ENCODE measurements around the gene SPTLC2.
A peak's percentile ranks its signal among the peaks of the same experiment; 100 is the strongest.

Gene SPTLC2

DNA sequence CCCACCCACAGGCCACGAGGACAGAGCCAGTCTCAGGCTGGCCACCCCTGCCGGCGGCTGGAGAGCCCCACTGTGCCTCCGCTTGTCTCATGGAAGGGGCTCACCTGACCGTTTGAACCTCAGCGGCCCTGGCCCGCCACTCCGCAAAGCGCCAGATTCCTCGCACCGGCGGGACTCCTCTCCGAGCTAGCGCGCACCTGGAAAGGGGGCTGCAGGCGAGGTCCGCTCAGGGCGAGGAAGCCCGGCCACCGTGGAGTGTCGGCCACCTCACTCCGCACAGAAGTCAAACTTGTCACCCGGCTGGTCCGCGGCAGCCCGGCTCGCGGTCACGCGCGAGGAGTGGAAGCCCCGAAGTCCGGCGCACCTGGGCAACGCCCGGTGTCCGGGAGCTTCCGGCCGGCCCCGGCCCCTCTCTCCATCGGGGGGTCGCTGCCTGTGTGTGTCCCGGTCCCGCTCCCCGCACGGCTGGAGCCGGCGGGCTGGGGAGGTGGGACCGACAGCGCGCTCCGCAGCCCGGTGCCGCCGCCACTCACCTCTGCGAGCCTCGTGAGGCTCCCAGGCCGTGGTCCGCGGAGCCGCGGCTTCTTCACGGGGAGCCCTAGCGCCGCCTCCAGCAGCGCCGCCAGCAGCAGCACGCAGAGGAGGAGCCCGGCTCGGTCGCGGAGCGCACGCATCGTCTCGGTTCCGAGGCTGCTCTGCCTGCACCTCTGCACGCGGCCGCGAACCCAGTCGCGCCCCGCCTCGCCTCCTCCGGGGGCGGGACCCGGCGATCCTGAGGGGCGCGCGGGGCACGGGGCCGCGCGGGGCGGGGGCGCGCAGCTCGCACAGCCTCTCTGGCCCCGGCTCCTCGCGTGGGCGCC lies 118.1 kb downstream of the SPTLC2 start, which contains the start of gene ISM2:
Gene ISM2 (minus strand): TSS at position 697 of the 860 bp plus-strand sequence. CDS start 23 bp downstream, at position 674.
- peak; percentile 60 for DNase-seq

DNA sequence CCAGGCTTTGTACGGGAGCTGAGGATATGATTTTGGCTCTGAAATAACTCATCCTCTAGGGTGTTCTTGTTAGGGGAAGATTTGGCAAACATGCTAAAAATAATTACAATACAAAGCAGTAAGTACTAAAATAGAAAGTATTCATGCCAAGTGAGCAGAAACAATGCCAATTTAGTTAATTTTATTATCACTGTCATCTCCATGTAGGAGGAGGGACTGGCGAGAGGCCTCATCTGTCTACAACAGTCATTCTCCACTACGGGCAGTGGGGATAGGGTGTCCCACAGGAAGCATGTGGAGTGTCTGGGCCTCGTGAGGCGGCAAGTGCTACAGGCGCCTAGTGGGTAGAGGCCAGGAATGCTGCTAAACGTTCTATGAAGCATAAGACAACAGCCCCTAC lies 121.1 kb downstream of the SPTLC2 start:
- DNase-seq, result no peak

DNA sequence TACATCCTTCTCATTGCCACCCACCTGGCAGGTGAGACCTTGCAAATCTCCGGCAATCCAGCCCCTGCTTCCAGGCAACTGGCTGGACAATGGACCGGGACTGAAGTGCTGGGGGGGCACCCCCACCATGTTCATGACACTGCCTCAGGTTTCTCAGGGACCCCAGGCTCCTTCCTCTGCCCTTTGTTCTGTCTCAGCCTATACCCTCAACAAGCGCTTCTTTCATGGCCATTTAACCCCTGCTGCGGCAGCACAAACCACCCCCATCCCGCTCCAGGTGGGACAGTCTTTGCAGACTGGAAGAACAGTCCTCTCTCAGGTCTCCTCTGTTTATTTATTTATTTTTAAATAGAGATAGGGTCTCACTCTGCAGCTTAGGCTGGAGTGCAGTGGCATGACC lies 125.4 kb downstream of the SPTLC2 start:
- no peak for DNase-seq

DNA sequence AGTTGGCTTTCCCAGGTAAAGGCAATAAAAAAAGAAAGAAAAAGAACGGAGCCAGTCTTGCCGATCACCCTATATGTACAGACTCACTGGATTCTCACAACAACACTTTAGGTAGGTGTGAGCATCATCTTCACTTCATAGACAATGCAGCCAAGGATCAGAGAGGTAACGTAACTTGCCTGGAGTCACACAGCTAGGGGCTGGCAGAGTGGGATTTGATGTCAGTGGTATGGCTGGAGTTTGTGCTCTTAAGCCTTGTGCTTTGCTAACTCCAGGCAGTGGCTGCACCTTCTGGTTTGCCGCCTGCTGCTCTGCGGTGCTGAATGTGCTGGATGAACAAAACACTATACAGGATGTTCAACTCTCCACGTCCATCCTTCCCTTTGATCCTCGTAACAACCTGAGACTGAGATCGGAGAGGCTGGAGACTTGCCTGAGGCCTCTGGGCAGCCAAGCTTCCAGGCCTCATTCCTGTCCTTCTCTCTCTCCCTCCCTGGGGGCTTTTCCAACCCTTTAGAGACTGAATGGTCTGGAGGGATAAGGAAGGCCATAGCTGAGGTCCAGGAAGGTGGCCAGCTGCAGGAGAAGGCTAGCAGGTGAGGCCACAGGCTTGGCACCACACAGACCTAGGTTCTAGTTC lies 126.0 kb downstream of the SPTLC2 start:
- DNase-seq, result no peak

DNA sequence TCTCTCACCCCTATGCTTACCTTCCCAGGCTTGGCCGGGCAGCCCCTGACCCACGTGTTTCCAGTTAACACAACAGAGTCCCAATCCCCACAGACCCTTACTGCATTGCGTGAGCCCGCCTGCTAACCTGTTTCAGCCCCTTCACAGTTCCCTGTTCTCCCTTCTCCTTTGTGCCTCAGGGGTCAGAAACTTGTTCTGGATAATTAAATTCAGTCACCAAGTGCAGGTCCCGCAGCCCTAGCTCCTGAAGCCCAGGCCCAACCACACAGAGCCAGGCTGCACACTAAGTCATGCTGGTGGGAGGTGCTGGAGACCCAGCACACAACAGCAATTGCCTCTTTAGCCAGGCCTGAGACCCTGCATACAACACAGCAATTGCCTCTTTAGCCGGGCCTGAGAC lies 127.4 kb downstream of the SPTLC2 start:
- DNase-seq, result no peak

DNA sequence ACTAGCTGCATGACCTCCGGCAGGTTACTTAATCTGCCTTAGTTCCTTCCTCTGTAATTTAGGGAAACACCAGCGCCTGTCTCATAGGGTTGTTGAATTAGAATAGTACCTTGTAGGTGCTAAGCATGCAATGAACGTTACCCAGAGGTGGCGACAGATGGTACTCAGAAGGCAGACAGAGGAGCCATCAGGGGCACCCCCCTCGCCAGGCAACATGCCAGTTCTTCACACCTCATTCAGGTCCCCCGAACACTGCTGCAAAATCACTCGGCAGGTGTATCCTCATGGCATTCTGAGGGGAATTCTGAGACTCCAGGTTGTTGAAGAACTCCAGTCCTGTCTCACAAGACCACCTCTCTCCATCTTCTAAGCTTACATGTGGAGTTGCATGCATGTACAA lies 127.9 kb downstream of the SPTLC2 start:
- DNase-seq, result no peak

DNA sequence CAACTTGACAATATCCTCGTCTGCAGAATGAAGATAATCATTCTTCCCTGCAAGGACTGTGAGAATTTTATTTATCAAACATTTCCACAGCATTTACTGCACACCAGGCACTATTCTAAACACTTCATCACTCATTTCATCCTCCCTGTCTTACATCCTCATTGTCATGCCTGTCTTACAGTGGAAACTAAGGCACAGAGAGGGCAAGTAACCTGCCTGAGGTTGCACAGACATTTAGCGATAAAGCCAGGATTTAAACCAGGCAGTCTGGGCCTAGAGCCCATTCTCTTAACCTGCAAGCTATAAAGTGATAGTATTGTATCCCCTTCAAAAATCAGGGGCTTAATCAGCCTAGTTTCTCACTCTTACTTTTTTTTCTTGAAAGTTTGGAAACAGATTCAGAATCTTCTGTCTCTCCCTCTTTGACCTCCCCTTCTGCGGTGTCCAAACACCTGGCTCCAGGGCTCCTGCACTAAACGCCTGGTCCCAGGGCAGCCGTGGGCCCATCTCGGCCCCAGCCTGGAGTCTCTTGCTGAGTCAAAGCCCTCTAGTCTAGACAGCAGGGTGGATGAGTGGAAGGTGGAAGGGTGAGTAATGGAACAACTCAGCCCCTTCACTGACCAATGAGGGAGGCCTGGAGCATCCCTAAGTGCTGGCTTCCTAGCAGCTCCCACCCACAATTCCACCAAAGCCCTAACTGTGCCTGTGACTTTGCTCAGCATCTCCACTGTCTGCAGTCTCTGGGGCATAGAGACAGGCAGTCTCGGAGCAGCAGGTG lies 130.3 kb downstream of the SPTLC2 start:
- no peak for DNase-seq

DNA sequence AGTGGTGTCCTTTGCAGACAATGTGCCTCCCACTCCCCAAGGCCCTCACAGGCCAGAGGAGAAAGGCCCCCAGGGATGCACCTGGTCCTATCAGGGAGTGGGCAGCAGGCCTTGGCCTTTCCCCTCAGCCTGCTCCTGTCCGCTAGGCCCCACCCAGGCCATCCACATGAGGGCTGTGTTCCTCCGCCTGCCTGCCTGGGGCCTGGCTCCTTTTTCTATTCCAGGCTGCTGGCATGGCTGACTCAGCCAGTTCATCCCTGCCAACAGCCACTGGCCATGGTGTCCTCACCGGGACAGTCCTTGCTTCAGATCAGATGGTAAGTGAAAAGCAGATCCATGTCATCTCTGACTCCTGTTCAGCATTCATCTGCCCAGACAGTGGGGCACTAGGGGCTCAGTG lies 131.2 kb downstream of the SPTLC2 start:
- DNase-seq, result no peak

DNA sequence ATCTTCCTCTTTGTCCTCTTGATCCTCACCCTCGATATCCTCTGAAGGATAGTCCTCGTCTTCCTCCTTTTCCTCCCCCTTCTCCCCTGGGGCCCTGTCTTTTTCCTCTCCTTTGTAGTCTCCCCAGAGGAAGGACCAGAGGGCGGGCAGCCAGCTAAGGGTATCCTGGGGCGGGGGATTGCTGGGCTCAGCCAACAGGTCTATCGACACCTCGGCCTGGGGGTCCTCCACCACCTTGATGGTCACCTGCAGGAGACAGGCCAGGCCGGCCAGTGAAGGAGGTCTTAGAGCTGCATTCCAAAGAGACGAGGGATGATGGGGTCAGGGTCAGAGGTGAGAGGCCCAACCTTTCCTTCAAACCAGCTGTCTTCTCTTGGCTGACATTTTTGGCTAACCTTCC lies 134.0 kb downstream of the SPTLC2 start:
- no peak for DNase-seq

DNA sequence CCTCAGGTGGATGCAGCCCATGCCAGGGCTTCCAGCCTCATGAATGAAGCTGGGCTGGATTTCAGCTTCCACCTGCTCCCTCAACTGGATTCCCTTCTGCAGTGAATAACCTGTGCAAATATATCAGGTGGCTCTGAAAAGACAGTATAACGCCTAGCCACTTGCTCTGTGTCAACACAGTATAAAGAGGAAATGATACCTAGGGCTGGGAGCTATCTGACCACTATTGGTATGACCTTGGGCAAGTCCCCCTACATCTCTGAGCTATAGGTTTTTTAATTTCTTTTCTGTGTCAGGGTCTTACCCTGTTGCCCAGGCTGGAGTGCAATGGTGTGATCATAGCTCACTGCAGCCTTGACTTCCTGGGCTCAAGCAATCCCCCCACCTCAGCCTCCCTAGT lies 137.6 kb downstream of the SPTLC2 start:
- DNase-seq, result no peak

DNA sequence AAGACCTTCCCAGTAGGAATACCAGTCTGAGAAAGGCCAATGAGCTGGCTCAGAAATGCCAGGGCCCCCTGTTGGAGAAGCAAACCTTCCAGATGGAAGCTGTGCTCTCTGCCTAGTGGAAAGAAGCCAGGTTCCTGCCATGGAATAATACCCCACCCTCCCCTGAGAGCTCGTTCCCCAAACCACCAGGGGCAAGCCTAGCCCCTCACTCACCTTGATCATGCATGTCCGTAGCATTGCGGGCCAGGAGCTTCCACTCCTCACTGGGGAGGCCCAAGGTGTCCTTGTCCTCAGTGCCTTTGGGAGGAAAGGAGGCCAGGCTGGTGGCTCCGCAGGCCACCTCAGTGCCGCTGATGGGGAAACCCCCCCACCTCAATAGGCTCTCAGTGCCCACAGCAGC lies 138.4 kb downstream of the SPTLC2 start:
- DNase-seq, result no peak

DNA sequence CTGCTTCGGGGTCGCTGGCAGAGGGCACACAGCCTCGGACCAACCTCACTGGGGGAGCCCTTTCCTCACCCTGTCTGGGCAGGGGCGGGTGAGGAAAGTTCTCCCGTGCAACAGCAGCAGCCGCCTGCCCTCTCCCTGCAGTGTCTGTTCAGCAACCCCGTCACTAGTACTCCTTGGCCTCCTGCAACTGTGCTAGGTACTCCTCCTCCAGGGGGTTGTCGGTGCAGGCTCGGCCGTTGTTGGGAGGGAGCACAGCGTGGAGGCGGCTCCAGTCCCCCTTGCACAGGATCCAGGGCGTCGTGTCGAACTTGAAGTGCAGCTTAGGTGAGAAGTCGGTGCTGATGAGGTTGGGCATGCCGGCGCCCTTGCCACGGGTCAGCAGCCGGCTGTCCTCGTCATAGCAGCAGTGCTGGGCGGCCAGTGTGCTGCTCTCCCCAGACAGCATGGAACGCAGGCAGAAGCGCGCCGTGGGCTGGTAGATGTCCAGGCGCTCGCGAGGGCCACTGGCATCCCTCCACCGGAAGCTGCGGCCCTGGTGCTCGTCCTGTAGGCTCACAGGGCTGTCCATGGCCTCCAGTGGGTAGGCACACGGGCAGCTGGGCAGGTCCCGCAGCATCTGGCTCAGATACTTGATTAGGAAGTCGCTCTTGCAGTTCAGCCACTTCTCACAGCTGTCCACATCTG lies 140.9 kb downstream of the SPTLC2 start:
- no peak for DNase-seq

DNA sequence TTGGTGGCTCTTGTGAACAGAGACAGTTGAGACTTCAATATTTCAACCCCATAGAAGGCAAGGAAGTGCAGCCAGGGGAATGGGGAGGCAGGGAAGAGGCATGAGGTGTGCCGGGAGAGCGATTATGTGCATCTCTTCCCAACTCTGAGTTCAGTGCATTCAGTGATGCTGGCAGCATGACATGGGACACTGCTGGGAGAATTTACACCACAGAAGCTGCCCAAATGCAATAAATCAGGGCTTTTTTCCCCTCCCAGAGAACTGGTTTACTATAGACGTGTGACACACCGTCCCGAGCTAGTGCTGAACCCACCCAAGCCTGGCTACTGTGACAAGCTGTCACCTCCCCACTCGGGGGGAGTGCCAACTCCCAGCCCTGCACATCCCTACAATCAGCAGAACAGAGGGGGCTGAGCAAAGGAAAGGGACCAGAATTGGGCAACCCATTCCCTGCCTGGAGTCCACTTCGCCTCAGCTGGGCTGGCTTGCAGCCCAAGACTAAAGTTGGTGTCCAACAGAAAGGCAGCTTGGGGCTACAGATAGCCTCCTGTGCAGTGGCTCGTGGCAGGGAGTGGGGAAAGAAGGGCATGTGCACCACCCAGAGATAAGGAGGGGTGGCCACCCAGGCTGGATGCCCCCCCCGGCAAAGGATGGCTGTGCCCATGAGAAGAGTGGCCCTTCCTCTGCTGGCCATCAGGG lies 141.8 kb downstream of the SPTLC2 start:
- no peak for DNase-seq

DNA sequence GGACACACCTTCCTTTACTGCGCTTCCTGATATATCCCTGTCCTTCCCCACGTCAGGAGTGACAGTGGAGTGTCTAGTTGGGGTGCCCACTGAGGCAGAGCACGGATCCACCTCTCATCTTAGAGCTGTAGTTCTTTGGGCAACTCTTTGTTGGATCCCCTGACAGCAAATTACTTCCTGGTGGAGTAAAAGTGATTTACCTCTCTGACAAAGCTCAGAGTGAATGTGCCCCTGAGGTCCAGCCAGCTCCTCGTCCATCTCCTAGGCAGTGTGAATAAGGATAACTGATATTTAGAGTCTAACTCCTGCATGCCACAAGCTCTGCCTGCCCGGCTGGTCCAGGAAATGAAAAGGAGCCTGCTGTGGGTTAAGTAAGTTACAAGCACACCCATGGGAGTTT lies 142.5 kb downstream of the SPTLC2 start:
- no peak for DNase-seq

DNA sequence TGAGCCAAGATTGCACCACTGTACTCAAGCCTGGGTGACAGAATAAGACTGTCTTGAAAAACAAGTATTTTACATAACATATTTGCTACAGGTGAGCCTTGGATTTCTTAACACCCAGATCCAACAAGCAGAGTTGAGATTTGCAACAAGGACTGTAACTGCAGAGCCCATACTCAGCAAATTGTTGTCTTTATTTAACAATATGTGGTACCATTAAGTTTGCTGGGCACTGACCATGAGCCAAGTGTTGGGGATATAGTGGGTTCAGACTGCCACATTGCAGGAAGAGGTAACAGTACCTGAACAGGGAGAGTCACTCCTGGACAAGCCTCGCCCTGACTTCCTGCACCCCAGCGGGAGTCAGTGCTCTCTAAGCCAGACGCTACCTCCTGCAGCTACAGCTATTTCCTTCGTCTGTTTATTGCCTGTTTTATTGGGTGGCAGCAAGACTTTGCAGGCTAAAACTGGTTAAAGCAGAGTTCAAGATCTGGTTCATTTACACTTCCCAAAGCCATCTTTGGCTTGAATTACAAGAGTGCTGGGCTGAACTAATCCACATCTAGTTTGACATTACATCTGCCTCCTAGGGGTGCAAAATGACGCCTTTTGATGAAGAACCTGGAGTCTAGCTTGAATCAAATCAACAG lies 146.1 kb downstream of the SPTLC2 start:
- no peak for DNase-seq

DNA sequence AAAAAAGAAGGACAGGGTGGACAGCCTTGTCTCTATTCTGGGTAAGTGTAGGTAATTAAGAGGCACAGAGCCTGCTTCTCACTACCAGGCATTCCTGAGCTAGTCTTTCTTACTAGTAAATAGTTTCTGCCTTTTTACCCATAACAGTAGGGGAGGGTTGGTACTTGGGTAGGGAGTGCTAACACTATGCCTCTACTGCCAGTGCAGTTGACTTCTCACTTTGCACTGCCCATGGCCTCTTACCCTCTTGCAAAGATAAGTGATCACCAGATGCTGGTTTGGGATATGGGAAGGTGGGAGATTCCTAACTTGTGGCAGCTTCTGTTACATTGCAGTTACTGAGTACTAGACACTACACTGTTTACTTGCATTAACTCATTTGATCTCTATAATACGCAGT lies 146.9 kb downstream of the SPTLC2 start:
- DNase-seq, result no peak

DNA sequence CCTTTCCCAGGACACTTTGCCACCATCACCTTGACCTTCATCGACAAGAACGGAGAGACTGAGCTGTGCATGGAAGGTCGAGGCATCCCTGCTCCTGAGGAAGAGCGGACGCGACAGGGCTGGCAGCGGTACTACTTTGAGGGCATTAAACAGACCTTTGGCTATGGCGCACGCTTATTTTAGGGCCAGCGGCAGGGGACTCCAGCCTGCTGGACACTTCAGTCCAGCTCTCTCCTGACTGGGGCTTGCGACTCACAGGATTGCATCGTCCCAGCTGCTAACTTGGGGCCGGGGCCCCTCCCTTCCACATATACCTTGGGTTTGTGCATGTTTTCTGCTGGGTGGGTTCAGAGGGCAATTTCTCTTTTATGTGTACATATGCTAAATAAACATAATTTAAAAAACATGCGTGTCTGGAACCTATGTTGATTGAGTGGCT lies 147.4 kb downstream of the SPTLC2 start:
- DNase-seq, result no peak

DNA sequence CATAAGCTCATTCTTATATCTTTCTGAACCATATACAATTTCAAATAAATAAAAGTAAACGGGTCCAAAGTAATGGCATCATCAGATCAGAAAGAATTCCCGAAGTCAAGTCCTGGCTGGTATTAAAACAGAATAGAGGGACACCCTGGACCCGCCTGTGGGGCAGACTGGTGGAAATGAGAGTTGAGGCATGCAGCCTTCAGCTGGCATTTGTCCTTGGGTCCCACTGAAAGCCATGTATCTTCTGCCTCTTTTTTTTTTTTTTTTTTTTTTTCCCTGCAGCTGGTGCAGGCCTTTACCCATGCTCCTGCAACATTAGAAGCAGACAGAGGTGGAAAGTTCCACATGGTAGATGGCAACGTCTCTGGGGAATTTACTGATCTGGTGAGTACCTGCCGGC lies 148.6 kb downstream of the SPTLC2 start:
- no peak for DNase-seq

DNA sequence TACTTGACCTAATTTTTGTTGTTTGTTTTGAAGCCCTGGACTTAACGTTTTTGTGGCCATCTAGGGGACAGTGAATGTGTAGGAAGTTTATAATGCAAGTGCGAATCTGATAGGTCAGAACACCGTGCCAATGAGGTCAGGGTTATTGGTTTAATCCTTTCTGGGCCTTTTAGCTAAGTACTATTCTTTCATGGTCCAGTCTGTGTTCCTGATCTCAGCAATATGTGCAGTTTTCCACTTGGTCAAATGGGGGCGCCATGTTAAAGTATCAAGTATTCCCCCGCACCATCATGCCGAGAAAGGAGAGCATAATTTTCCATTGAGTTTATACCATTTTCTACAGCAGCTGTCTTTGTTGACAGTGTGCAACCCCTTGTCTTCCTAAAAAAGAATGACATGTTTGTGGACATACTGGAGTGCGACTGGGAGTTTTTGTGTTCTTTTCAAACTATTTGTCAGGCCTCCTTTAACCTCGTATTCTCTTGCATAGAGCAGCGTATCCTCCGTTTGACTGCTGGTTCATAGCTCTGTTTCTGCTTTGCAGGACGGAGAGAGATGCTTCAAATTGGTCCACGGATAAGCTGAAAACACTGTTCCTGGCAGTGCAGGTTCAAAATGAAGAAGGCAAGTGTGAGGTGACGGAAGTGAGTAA lies 157.2 kb downstream of the SPTLC2 start:
- DNase-seq, result no peak

DNA sequence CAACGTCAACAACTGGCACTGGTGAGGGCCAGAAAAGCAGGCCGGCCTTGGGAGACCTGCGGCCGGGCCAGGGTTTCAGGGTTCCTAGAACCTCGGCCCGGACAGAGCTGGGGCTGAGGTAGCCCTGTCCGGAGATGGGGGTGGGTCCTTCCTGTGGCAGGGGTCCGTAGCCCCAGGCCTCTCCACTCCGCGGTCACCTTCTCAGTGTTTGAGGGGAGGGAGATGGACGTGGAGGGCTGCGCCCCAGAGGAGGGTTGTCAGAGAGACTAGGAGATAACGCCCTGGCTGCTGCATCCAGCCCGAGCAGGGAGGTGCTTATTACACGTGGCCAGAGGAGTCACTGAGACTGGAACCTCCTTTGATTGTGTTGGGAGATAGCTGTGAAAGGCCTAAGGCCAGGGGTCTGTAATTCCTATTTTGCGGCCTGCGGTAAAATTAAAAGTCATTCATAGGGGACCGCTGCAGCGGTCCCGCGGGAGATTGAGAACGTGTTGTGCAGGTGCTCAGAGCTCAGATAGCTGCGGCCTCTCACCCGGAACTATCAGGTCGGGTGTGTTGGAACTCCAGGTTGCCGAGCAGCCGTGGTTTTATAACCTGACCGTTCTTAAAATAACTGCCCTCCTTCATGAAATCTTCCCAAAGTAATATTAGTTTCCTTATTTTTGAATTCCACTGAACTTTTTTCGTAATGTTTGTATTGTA lies 158.0 kb downstream of the SPTLC2 start:
- DNase-seq, result no peak
